OCI-LY1 (cell line): ENCODE measurements around the gene LPCAT1.
"Not testable (repeated sequence)": the region's sequence is repeated elsewhere in the genome, so short reads cannot be mapped to it uniquely, and the experiment has no call there.

Experiments used
- CTCF ChIP-seq: fragments of 200-600 bp; sonication (generic), shearing (Covaris generic); IDR thresholded peaks from 2 replicates; pipeline ENCODE4 v1.5.1; 2017; ENCODE audit warnings: mild to moderate bottlenecking, antibody characterized with exemption, low read length, moderate library complexity, mixed read lengths
- EZH2 ChIP-seq: fragments of 200-600 bp; sonication (generic), shearing (Covaris generic); IDR thresholded peaks from 2 replicates; pipeline ENCODE4 v1.8.0; 2017; ENCODE audit warnings: borderline replicate concordance, mixed run types, mild to moderate bottlenecking, antibody characterized with exemption, low read length, moderate library complexity, mixed read lengths

DNA sequence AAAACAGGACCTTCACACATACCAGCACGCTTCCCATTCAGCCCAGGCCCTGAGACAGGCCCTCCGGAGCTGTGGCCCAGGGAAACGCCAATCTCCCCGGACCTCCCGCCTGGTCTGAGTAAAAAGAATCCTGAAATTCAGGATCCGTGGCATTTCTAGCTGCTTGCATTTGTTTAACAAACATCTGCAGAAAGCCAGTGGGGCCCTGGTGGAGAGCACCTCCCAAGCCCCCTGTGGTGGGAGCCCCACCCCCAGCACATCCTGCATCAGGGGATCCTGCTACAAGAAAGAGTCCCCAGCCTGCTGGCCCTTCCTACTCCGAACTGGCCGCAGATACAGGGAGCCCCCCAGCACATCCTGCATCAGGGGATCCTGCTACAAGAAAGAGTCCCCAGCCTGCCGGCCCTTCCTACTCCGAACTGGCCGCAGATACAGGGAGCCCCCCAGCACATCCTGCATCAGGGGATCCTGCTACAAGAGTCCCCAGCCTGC is 8.9 kb downstream of the LPCAT1 start:
- TF ChIP-seq CTCF, EZH2: not testable (repeated sequence)
